Activated gamma-delta T cell treated with anti-CD3 and anti-CD28 coated beads, Interleukin-2, amount 50 U/mL, for 16 hours (primary cell): ENCODE measurements around the gene XRCC5.

Source experiments
- DNase-seq: peaks from one replicate; pipeline ENCODE4 v3.0.0-alpha.2; 2020; ENCODE audit warnings: low read depth

The XRCC5 gene

GRCh38 chr2:216233281-216233995, 124.3 kb downstream of the XRCC5 start:
- DNase-seq, result no peak

GRCh38 chr2:216234106-216234505, 125.0 kb downstream of the XRCC5 start:
- DNase-seq, result no peak

- no peak for DNase-seq
Measured at GRCh38 chr2:216235462-216235861, 126.3 kb downstream of the XRCC5 start.

GRCh38 chr2:216235896-216236295, 126.7 kb downstream of the XRCC5 start:
- DNase-seq, result no peak

GRCh38 chr2:216236486-216236885, 127.3 kb downstream of the XRCC5 start:
- DNase-seq, result no peak

- DNase-seq, result no peak
Measured at GRCh38 chr2:216242365-216242764, 133.2 kb downstream of the XRCC5 start.

GRCh38 chr2:216243026-216243425, 133.9 kb downstream of the XRCC5 start:
- DNase-seq, result no peak

- no peak for DNase-seq
Measured at GRCh38 chr2:216245391-216245975, 136.3 kb downstream of the XRCC5 start.

- no peak for DNase-seq
Measured at GRCh38 chr2:216246766-216247165, 137.6 kb downstream of the XRCC5 start.
